Fibroblast of lung (primary cell): ENCODE data around the gene TSC1. TPM values are rescaled to one million over a fixed set of nuclear protein-coding genes. Genes with fewer than 3 reads are reported as not detected.

Experiments used
- DNase-seq, 2 donors: peaks; one replicate each; pipeline versions ENCODE4 v3.0.0 to v3.0.0-alpha.2; 2010; ENCODE audit warnings: low read depth in 2 of 2
- H2AFZ ChIP-seq: 2 replicates; pipeline ENCODE4 v1.5.1; 2012; ENCODE audit warnings: low read length, control low read depth, inconsistent platforms
- H3K27ac ChIP-seq: 2 replicates; pipeline ENCODE4 v1.5.1; 2011; ENCODE audit warnings: low read length, control low read depth; ENCODE audit not compliant: insufficient read depth
- H3K27me3 ChIP-seq: 2 replicates; pipeline ENCODE4 v1.5.1; 2011; ENCODE audit warnings: mild to moderate bottlenecking, low read length; ENCODE audit not compliant: control insufficient read depth, insufficient read depth
- H3K36me3 ChIP-seq: 2 replicates; pipeline ENCODE4 v1.5.1; 2011; ENCODE audit warnings: low read length; ENCODE audit not compliant: control insufficient read depth, insufficient read depth
- H3K4me1 ChIP-seq: 2 replicates; pipeline ENCODE4 v1.5.1; 2011; ENCODE audit warnings: low read length; ENCODE audit not compliant: control insufficient read depth, insufficient read depth; ENCODE audit errors: extremely low read depth
- H3K4me2 ChIP-seq: 2 replicates; pipeline ENCODE4 v1.5.1; 2011; ENCODE audit warnings: low read length, control low read depth; ENCODE audit not compliant: insufficient read depth; ENCODE audit errors: extremely low read depth
- H3K4me3 ChIP-seq, 4 experiments: fragments of 200-600 bp in 1 of 4; sonication (generic) in 1 of 4; replicated peaks in 1 of 4; 2 replicates each; pipeline ENCODE4 v1.5.1; 2011 to 2016; ENCODE audit warnings: low read length in 4 of 4, low read depth in 3 of 4, mild to moderate bottlenecking in 3 of 4, control low read depth in 2 of 4, inconsistent platforms in 1 of 4, mixed read lengths in 1 of 4; ENCODE audit not compliant: insufficient read depth in 1 of 4; ENCODE audit errors: control extremely low read depth in 1 of 4
- H3K79me2 ChIP-seq: 2 replicates; pipeline ENCODE4 v1.5.1; 2012; ENCODE audit warnings: mild to moderate bottlenecking, low read length, inconsistent platforms; ENCODE audit not compliant: control insufficient read depth, insufficient read depth
- H3K9ac ChIP-seq: 2 replicates; pipeline ENCODE4 v1.5.1; 2011; ENCODE audit warnings: mild to moderate bottlenecking, low read length, control low read depth; ENCODE audit not compliant: insufficient read depth
- H3K9me3 ChIP-seq: 2 replicates; pipeline ENCODE4 v1.5.1; 2012; ENCODE audit warnings: low read depth, low read length; ENCODE audit not compliant: control insufficient read depth, insufficient read depth
- H4K20me1 ChIP-seq: 2 replicates; pipeline ENCODE4 v1.5.1; 2011; ENCODE audit warnings: low read length; ENCODE audit not compliant: control insufficient read depth, insufficient read depth; ENCODE audit errors: extremely low read depth
- EZH2 ChIP-seq: IDR thresholded peaks from 2 replicates; pipeline ENCODE4 v1.5.1; 2012; ENCODE audit warnings: low read length, control low read depth, mild to moderate bottlenecking; ENCODE audit errors: missing control alignments
- polyA plus RNA-seq, 2 donors: library from polyadenylated mRNA; depleted of rRNA in 1 of 2; stranded (reverse) in 1 of 2; unstranded in 1 of 2; fragments of >200 nt; gene quantifications; 2 replicates each; pipeline ENCODE4 v1.2.1, GENCODE V29; 2011 to 2012; ENCODE audit warnings: missing spikeins in 1 of 2
- total RNA-seq: library from RNA; depleted of rRNA; stranded (reverse); fragments of >200 nt; gene quantifications from 2 replicates; pipeline ENCODE4 v1.2.1, GENCODE V29; 2014
- TF ChIP-seq, protein P1 (sequence below), 2 donors: IDR thresholded peaks in 1 of 2; conservative IDR thresholded peaks in 1 of 2; 1 replicate in 1 of 2; 2 replicates in 1 of 2; pipeline ENCODE4 v1.5.1; 2011 to 2012; ENCODE audit warnings: low read length in 2 of 2, control low read depth in 1 of 2, inconsistent platforms in 1 of 2, low read depth in 1 of 2, mild to moderate bottlenecking in 1 of 2

TSC1 gene
- total and polyA plus RNA-seq, 2 donors (not counting 1 experiment from before 2014, with no cell fraction given), result 41.5 to 48.0 TPM

DNA sequence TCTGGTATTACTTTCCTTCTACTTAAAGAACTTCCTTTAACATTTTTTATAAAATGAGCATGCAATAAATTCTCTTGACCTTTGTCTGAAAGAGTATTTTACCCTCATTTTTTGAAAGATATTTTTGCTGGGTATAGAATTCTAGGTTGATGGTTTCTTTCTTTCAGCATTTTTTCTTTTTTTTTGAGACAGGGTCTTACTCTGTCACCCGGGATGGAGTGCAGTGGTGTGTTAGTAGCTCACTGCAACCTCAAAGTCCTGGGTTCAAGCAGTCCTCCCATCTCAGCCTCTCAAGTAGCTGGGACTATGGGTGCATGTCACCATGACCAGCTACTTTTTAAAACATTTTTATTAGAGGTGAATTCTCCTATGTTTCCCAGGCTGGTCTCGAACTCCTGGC lies 10.7 kb upstream of the TSC1 start:
- no peaks in the 10 kb centered on the region for H3K4me1 ChIP-seq
- H3K79me2 ChIP-seq, result no peaks in the 10 kb centered on the region
- no peak overlapping the region for H3K27ac ChIP-seq
- no peaks in the 10 kb centered on the region for H3K36me3 ChIP-seq
- DNase-seq, result no peak
- no peak for TF ChIP-seq EZH2
- TF ChIP-seq, protein P1, sequence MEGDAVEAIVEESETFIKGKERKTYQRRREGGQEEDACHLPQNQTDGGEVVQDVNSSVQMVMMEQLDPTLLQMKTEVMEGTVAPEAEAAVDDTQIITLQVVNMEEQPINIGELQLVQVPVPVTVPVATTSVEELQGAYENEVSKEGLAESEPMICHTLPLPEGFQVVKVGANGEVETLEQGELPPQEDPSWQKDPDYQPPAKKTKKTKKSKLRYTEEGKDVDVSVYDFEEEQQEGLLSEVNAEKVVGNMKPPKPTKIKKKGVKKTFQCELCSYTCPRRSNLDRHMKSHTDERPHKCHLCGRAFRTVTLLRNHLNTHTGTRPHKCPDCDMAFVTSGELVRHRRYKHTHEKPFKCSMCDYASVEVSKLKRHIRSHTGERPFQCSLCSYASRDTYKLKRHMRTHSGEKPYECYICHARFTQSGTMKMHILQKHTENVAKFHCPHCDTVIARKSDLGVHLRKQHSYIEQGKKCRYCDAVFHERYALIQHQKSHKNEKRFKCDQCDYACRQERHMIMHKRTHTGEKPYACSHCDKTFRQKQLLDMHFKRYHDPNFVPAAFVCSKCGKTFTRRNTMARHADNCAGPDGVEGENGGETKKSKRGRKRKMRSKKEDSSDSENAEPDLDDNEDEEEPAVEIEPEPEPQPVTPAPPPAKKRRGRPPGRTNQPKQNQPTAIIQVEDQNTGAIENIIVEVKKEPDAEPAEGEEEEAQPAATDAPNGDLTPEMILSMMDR (conservative IDR thresholded peaks at IDR 0.05 in 1 of 2, IDR thresholded peaks at IDR 0.05 in 1 of 2; ENCODE audit: low read depth in 1 of 2, low read length in 2 of 2), result no peak
- H3K27me3 ChIP-seq, result peaks cover 3% of the 10 kb centered on the region
- no peak overlapping the region for H3K9ac ChIP-seq
- no peaks in the 10 kb centered on the region for H4K20me1 ChIP-seq
- no peak overlapping the region for H2AFZ ChIP-seq
- no peak overlapping the region for H3K4me2 ChIP-seq
- H3K4me3 ChIP-seq, result no peak overlapping the region
- H3K9me3 ChIP-seq, result no peaks in the 10 kb centered on the region

DNA sequence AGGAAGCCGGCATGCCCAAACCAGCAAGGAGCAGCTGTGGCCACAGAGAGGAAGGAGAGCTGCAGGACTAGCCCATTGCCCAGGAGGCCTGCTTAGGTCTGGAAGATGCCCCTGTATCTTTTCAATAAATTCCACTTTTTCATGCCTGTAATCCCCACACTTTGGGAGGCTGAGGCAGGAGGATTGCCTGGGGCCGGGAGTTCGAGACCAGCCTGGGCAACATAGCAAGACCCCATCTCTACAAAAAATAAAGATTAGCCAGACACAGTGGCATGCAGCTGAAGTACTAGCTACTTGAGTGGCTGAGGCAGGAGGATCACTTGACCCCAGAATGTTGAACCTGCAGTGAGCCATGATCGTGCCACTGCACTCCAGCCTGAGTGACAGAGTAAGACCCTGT lies 5.3 kb upstream of the TSC1 start:
- TF ChIP-seq EZH2, result no peak
- TF ChIP-seq, protein P1 (conservative IDR thresholded peaks at IDR 0.05 in 1 of 2, IDR thresholded peaks at IDR 0.05 in 1 of 2; ENCODE audit: low read depth in 1 of 2, low read length in 2 of 2), result no peak
- H3K27me3 ChIP-seq, result no peaks in the 10 kb centered on the region
- no peak overlapping the region for H3K4me2 ChIP-seq
- no peaks in the 10 kb centered on the region for H4K20me1 ChIP-seq
- H3K9ac ChIP-seq, result no peak overlapping the region
- no peaks in the 10 kb centered on the region for H3K9me3 ChIP-seq
- H3K27ac ChIP-seq, result no peak overlapping the region
- H3K4me3 ChIP-seq, result no peak overlapping the region
- no peak for DNase-seq
- H3K36me3 ChIP-seq, result no peaks in the 10 kb centered on the region
- no peak overlapping the region for H2AFZ ChIP-seq
- peaks cover 7% of the 10 kb centered on the region for H3K4me1 ChIP-seq
- no peaks in the 10 kb centered on the region for H3K79me2 ChIP-seq

DNA sequence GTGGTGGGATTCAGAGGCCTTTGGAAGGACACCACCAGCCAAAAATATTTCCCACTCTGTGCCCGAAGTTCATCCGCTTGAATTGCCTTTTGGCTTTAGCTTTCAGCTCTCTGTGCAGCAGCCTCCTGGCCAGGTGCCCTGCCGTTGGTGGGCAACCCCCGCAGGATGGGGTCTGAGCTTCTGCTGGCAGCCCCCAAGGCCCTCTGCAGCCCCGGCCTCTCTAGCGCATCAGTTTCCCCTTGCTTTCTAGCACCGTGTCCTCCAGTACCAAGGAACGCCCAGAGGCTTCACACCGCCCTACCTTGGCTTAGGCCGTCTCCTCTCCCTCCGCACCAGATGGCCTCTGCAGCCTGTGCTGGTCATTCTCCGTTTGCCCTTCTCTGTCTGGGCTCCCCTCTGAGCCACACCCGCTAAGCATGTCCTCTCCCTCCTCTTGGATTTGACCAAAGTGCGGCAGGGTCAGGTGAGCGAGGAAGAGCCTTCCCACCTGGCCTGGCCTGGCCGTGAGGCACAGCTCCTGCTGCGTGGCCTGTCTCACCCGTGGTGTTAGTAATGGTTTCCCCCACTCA lies 4.2 kb upstream of the TSC1 start:
- TF ChIP-seq, protein P1 (conservative IDR thresholded peaks at IDR 0.05 in 1 of 2, IDR thresholded peaks at IDR 0.05 in 1 of 2; ENCODE audit: low read depth in 1 of 2, low read length in 2 of 2), result no peak
- TF ChIP-seq EZH2, result no peak
- no peak overlapping the region for H3K4me3 ChIP-seq
- no peak overlapping the region for H2AFZ ChIP-seq
- no peak for DNase-seq
- peaks cover 8% of the 10 kb centered on the region for H3K79me2 ChIP-seq
- H3K36me3 ChIP-seq, result no peaks in the 10 kb centered on the region
- H3K4me2 ChIP-seq, result no peak overlapping the region
- no peaks in the 10 kb centered on the region for H3K9me3 ChIP-seq
- H3K27ac ChIP-seq, result no peak overlapping the region
- H3K27me3 ChIP-seq, result no peaks in the 10 kb centered on the region
- H3K4me1 ChIP-seq, result peaks cover 7% of the 10 kb centered on the region
- H4K20me1 ChIP-seq, result no peaks in the 10 kb centered on the region
- no peak overlapping the region for H3K9ac ChIP-seq
